HFFc6 (cell line): Measurements from ENCODE around the gene FIGNL2. TPM values are rescaled to one million over a fixed set of nuclear protein-coding genes. Genes with fewer than 3 reads are reported as not detected.

ENCODE experiments used
- DNase-seq: peaks from one replicate; pipeline ENCODE4 v3.0.0-alpha.2; 2018
- H3K27ac Mint-ChIP-seq: 2 replicates; pipeline ENCODE4 v1.8.0; 2020; ENCODE audit warnings: mild to moderate bottlenecking, mixed read lengths
- H3K27me3 Mint-ChIP-seq: 2 replicates; pipeline ENCODE4 v1.8.0; 2021; ENCODE audit warnings: mild to moderate bottlenecking, moderate library complexity, mixed read lengths; ENCODE audit not compliant: insufficient read depth
- H3K36me3 Mint-ChIP-seq: 2 replicates; pipeline ENCODE4 v1.8.0; 2021; ENCODE audit warnings: low read depth, mixed read lengths
- H3K4me1 Mint-ChIP-seq: 2 replicates; pipeline ENCODE4 v1.8.0; 2020; ENCODE audit warnings: low read depth, mixed read lengths
- H3K4me3 Mint-ChIP-seq: 2 replicates; pipeline ENCODE4 v1.8.0; 2020; ENCODE audit warnings: mild to moderate bottlenecking, moderate library complexity, mixed read lengths
- H3K9me3 Mint-ChIP-seq: 2 replicates; pipeline ENCODE4 v1.8.0; 2020; ENCODE audit warnings: mild to moderate bottlenecking, mixed read lengths
- CTCF ChIP-seq: fragments of 200-600 bp; sonication (generic); IDR thresholded peaks from 2 replicates; pipeline ENCODE4 v1.5.0; 2021; ENCODE audit warnings: antibody characterized with exemption, mild to moderate bottlenecking
- total RNA-seq, 6 experiments: library from RNA; stranded (reverse); fragmentation: NEBNext Ultra II Directional; extraction: Animal tissue kit (Norgen Biotek cat#: 25700); gene quantifications; 2 replicates in 1 of 6; 3 replicates in 5 of 6; pipeline ENCODE4 v1.2.3, GENCODE V29; 2021

The FIGNL2 gene
- total RNA-seq, 6 experiments from 2014 or later = not detected

- Mint-ChIP-seq H3K27me3 (no peaks in the 10 kb centered on the region; the same call in 1 of the 2 replicates), H3K9me3 (no peaks in the 10 kb centered on the region), H3K4me1 (peaks cover 54% of the 10 kb centered on the region), H3K36me3 (peaks cover 60% of the 10 kb centered on the region), H3K27ac (peak overlapping the region; percentile 84), H3K4me3 (peak overlapping the region; percentile 54)
- TF ChIP-seq CTCF = no peak
- peak; percentile 88 for DNase-seq
Observed at GRCh38 chr12:51788876-51789275, 59.6 kb downstream of the FIGNL2 start.

- no peaks in the 10 kb centered on the region for H3K9me3 Mint-ChIP-seq
- no peak for DNase-seq
- peaks cover 57% of the 10 kb centered on the region for H3K36me3 Mint-ChIP-seq
- H3K27ac Mint-ChIP-seq = no peak overlapping the region
- no peaks in the 10 kb centered on the region; the same call in 1 of the 2 replicates for H3K27me3 Mint-ChIP-seq
- TF ChIP-seq CTCF = no peak
- H3K4me3 Mint-ChIP-seq = no peak overlapping the region
- H3K4me1 Mint-ChIP-seq = peaks cover 35% of the 10 kb centered on the region
Observed at GRCh38 chr12:51785906-51786305, 62.6 kb downstream of the FIGNL2 start.

- Mint-ChIP-seq H3K36me3 (peaks cover 48% of the 10 kb centered on the region), H3K4me3 (no peak overlapping the region), H3K27ac (no peak overlapping the region), H3K4me1 (peaks cover 33% of the 10 kb centered on the region), H3K27me3 (peaks cover 2% of the 10 kb centered on the region; the same call in 1 of the 2 replicates), H3K9me3 (no peaks in the 10 kb centered on the region)
- no peak for DNase-seq
- TF ChIP-seq CTCF = no peak
Observed at GRCh38 chr12:51784688-51785087, 63.8 kb downstream of the FIGNL2 start.

- Mint-ChIP-seq H3K36me3 (peaks cover 51% of the 10 kb centered on the region), H3K9me3 (no peaks in the 10 kb centered on the region), H3K4me3 (no peak overlapping the region), H3K27me3 (peaks cover 4% of the 10 kb centered on the region), H3K27ac (no peak overlapping the region), H3K4me1 (peaks cover 6% of the 10 kb centered on the region; the same call in 1 of the 2 replicates)
- DNase-seq = no peak
- no peak for TF ChIP-seq CTCF
Observed at GRCh38 chr12:51779876-51780275, 68.6 kb downstream of the FIGNL2 start.

GRCh38 chr12:51777973-51778372, 70.5 kb downstream of the FIGNL2 start:
- Mint-ChIP-seq H3K4me3 (no peak overlapping the region), H3K27ac (no peak overlapping the region), H3K9me3 (peaks cover 4% of the 10 kb centered on the region), H3K27me3 (peaks cover 5% of the 10 kb centered on the region), H3K36me3 (peaks cover 68% of the 10 kb centered on the region), H3K4me1 (peaks cover 19% of the 10 kb centered on the region)
- no peak for DNase-seq
- no peak for TF ChIP-seq CTCF

- H3K27ac Mint-ChIP-seq = no peak overlapping the region; the same call in 1 of the 2 replicates
- H3K9me3 Mint-ChIP-seq = peaks cover 4% of the 10 kb centered on the region
- DNase-seq = no peak
- H3K4me3 Mint-ChIP-seq = no peak overlapping the region
- H3K27me3 Mint-ChIP-seq = peaks cover 6% of the 10 kb centered on the region
- no peak for TF ChIP-seq CTCF
- peaks cover 21% of the 10 kb centered on the region for H3K4me1 Mint-ChIP-seq
- H3K36me3 Mint-ChIP-seq = peaks cover 65% of the 10 kb centered on the region
Observed at GRCh38 chr12:51777457-51777856, 71.1 kb downstream of the FIGNL2 start.
